ENCODE data around the gene PADI4. TPM values are rescaled to one million over a fixed set of nuclear protein-coding genes. Genes with fewer than 3 reads are reported as not detected.

PADI4 gene
- total and polyA plus RNA-seq, 2 of the 4 experiments (the other 2 are of a cell fraction): not detected

DNA sequence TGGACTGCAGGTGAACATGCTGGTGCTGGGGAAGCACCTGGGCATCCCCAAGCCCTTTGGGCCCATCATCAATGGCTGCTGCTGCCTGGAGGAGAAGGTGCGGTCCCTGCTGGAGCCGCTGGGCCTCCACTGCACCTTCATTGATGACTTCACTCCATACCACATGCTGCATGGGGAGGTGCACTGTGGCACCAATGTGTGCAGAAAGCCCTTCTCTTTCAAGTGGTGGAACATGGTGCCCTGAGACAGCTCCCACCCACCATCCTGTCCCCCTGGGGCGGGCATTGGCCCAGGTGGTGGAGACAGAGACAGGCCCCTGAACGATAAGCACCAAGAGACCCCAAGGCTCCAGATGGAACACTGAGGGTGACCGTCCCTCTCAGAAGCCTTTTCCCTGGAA lies 25.2 kb upstream of the PADI4 start:
- 75% methylated on average over 1 of the region's 5 CpGs; no CpG with 5 or more reads in 1 of the 2 experiments for WGBS, 2 experiments (ENCODE audit: extremely low coverage in 2 of 2, insufficient read length in 1 of 2)
- Histone ChIP-seq H3K27me3 (ENCODE audit: control insufficient read depth, insufficient read depth, low read length) (peaks cover 56% of the 10 kb centered on the region), H4K8ac (ENCODE audit: low read depth in 2 of 2, low read length in 2 of 2) (no peak overlapping the region), H3K9me1 (ENCODE audit: insufficient read depth, low read length) (no peaks in the 10 kb centered on the region), H3K14ac (replicated peaks; ENCODE audit: low read depth, low read length) (no peak overlapping the region), H2BK5ac (ENCODE audit: low read depth, low read length, poor library complexity, severe bottlenecking) (no peak overlapping the region), H3K56ac (ENCODE audit: extremely low read depth, insufficient read depth, low read length) (no peak overlapping the region), H3K79me1 (ENCODE audit: low read depth in 1 of 2, low read length in 2 of 2) (no peaks in the 10 kb centered on the region), H2AK5ac (ENCODE audit: low read depth, low read length) (no peak overlapping the region), H3K4me1 (ENCODE audit: control insufficient read depth, insufficient read depth, low read length) (peaks cover 2% of the 10 kb centered on the region), H3K23ac (ENCODE audit: low read depth, low read length) (no peak overlapping the region), H2BK15ac (ENCODE audit: low read depth, low read length) (no peak overlapping the region), H3K9ac (ENCODE audit: low read depth, low read length) (no peak overlapping the region), H4K91ac (ENCODE audit: insufficient read depth, low read depth, low read length) (no peak overlapping the region), H3K36me3 (ENCODE audit: control insufficient read depth, insufficient read depth, low read length) (no peaks in the 10 kb centered on the region), H3K18ac (ENCODE audit: low read depth, low read length) (no peak overlapping the region), H2AFZ (replicated peaks; ENCODE audit: low read length, poor library complexity) (no peak overlapping the region), H3K27ac (ENCODE audit: insufficient read depth, low read length) (no peak overlapping the region), H2BK20ac (ENCODE audit: low read depth, low read length) (no peak overlapping the region), H4K5ac (ENCODE audit: low read depth, low read length) (no peak overlapping the region), H2BK120ac (ENCODE audit: low read depth, low read length) (no peak overlapping the region), H4K20me1 (ENCODE audit: insufficient read depth, low read length) (no peaks in the 10 kb centered on the region), H2AK9ac (replicated peaks; ENCODE audit: low read depth, low read length, poor library complexity) (no peak overlapping the region), H3K4me2 (ENCODE audit: low read depth, low read length) (no peak overlapping the region), H3K4ac (ENCODE audit: low read depth, low read length) (no peak overlapping the region), H3K4me3 (ENCODE audit: insufficient read depth, low read depth, low read length) (no peak overlapping the region), H3K9me3 (ENCODE audit: control insufficient read depth, insufficient read depth, low read length) (no peaks in the 10 kb centered on the region; the same call in 1 of the 2 replicates)
- in situ Hi-C loops (cut with MboI; ENCODE audit: low sequenced_read_pairs) (no loop called here), dilution Hi-C loops (cut with HindIII; ENCODE audit: low sequenced_read_pairs, unreplicated experiment) (no loop called here), intact Hi-C loops (cut with micrococcal nuclease) (no loop called here)
- no peak for TF ChIP-seq NFE2L2 (IDR thresholded peaks at IDR 0.05; ENCODE audit: low read depth, low read length)
- no peak for TF ChIP-seq FOS (IDR thresholded peaks at IDR 0.05; ENCODE audit: low read depth, low read length)
- TF ChIP-seq MXI1 (IDR thresholded peaks at IDR 0.05; ENCODE audit: borderline replicate concordance, low read depth, low read length): no peak
- TF ChIP-seq CEBPB (IDR thresholded peaks at IDR 0.05; ENCODE audit: low read depth, low read length): no peak
- TF ChIP-seq ELK1 (IDR thresholded peaks at IDR 0.05; ENCODE audit: borderline replicate concordance, low read depth, low read length): no peak
- no peak for TF ChIP-seq SMC3 (IDR thresholded peaks at IDR 0.05; ENCODE audit: low read depth, low read length)
- TF ChIP-seq, protein P1, sequence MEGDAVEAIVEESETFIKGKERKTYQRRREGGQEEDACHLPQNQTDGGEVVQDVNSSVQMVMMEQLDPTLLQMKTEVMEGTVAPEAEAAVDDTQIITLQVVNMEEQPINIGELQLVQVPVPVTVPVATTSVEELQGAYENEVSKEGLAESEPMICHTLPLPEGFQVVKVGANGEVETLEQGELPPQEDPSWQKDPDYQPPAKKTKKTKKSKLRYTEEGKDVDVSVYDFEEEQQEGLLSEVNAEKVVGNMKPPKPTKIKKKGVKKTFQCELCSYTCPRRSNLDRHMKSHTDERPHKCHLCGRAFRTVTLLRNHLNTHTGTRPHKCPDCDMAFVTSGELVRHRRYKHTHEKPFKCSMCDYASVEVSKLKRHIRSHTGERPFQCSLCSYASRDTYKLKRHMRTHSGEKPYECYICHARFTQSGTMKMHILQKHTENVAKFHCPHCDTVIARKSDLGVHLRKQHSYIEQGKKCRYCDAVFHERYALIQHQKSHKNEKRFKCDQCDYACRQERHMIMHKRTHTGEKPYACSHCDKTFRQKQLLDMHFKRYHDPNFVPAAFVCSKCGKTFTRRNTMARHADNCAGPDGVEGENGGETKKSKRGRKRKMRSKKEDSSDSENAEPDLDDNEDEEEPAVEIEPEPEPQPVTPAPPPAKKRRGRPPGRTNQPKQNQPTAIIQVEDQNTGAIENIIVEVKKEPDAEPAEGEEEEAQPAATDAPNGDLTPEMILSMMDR (conservative IDR thresholded peaks at IDR 0.05; ENCODE audit: low read depth, low read length): no peak
- TF ChIP-seq MAFK (IDR thresholded peaks at IDR 0.05; ENCODE audit: low read depth, low read length): no peak
- no peak for TF ChIP-seq CHD1 (IDR thresholded peaks at IDR 0.05; ENCODE audit: low read depth, low read length)
- no peak for TF ChIP-seq RFX5 (IDR thresholded peaks at IDR 0.05; ENCODE audit: low read depth, low read length)
- no peak for TF ChIP-seq RCOR1 (IDR thresholded peaks at IDR 0.05; ENCODE audit: insufficient replicate concordance, low read length)
- TF ChIP-seq MAZ (IDR thresholded peaks at IDR 0.05; ENCODE audit: borderline replicate concordance, low read depth, low read length): no peak
- no peak for TF ChIP-seq RAD21 (IDR thresholded peaks at IDR 0.05; ENCODE audit: low read length)
- TF ChIP-seq POLR2A (IDR thresholded peaks at IDR 0.05; ENCODE audit: low read depth, low read length): no peak
- no peak for TF ChIP-seq BHLHE40 (IDR thresholded peaks at IDR 0.05; ENCODE audit: low read depth, low read length)
- TF ChIP-seq, protein P2, sequence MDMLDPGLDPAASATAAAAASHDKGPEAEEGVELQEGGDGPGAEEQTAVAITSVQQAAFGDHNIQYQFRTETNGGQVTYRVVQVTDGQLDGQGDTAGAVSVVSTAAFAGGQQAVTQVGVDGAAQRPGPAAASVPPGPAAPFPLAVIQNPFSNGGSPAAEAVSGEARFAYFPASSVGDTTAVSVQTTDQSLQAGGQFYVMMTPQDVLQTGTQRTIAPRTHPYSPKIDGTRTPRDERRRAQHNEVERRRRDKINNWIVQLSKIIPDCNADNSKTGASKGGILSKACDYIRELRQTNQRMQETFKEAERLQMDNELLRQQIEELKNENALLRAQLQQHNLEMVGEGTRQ (IDR thresholded peaks at IDR 0.05; ENCODE audit: low read depth, low read length): no peak
- ChIA-PET POLR2A (ENCODE audit: unreplicated experiment) (no interaction called here), CTCF (no interaction called here)
- BruUV-seq (replicated peaks): no TSS peak
- DNase-seq (no peak), ATAC-seq (ENCODE audit: low read depth) (no peak)

Measured in IMR-90 (cell line).